SJSA1 (cell line): ENCODE results near the gene ERBB3. TPM values are rescaled to one million over a fixed set of nuclear protein-coding genes. Genes with fewer than 3 reads are reported as not detected.
"Not testable (repeated sequence)": the region's sequence is repeated elsewhere in the genome, so short reads cannot be mapped to it uniquely, and the experiment has no call there.

Experiments
- DNase-seq, 2 experiments: peaks; one replicate each; pipeline ENCODE4 v3.0.0-alpha.2; 2015 to 2020; ENCODE audit warnings: low spot score in 2 of 2, low read depth in 1 of 2
- H3K27ac ChIP-seq: fragments of 250-450 bp; sonication (Bioruptor Pico); 2 replicates; pipeline ENCODE4 v1.5.1; 2020; ENCODE audit warnings: mild to moderate bottlenecking, moderate library complexity
- H3K27me3 ChIP-seq: fragments of 250-450 bp; sonication (Bioruptor Pico); replicated peaks from 2 replicates; pipeline ENCODE4 v1.5.1; 2020; ENCODE audit warnings: mild to moderate bottlenecking, moderate library complexity
- H3K36me3 ChIP-seq: fragments of 250-450 bp; sonication (Bioruptor Pico); 2 replicates; pipeline ENCODE4 v1.5.1; 2020; ENCODE audit warnings: mild to moderate bottlenecking
- H3K4me1 ChIP-seq: fragments of 250-450 bp; sonication (Bioruptor Pico); replicated peaks from 2 replicates; pipeline ENCODE4 v1.6.1; 2021; ENCODE audit warnings: mild to moderate bottlenecking
- H3K4me3 ChIP-seq: fragments of 250-450 bp; sonication (Bioruptor Pico); 2 replicates; pipeline ENCODE4 v1.5.1; 2020; ENCODE audit warnings: mild to moderate bottlenecking
- H3K9me3 ChIP-seq: fragments of 250-450 bp; sonication (Bioruptor Pico); replicated peaks from 2 replicates; pipeline ENCODE4 v1.5.1; 2020; ENCODE audit warnings: mild to moderate bottlenecking
- total RNA-seq: library from RNA; depleted of rRNA; stranded (reverse); fragments of >200 nt; shearing (Covaris generic); gene quantifications from 2 replicates; pipeline ENCODE4 v1.2.3, GENCODE V29; 2014

ERBB3 gene
- total RNA-seq, 1 experiment from 2014 or later = not detected

- not testable (repeated sequence) for H3K4me3 ChIP-seq, H3K27me3 ChIP-seq, H3K9me3 ChIP-seq, H3K36me3 ChIP-seq
- DNase-seq = peak; percentile 36 to 79
- Histone ChIP-seq H3K27ac (peak overlapping the region; percentile 45; the same call in 1 of the 2 replicates), H3K4me1 (peaks cover 18% of the 10 kb centered on the region)
Observed at GRCh38 chr12:56059964-56060363, 20.0 kb upstream of the ERBB3 start.

GRCh38 chr12:56061982-56062381 is 18.0 kb upstream of the ERBB3 start:
- Histone ChIP-seq H3K4me1 (peaks cover 18% of the 10 kb centered on the region), H3K27ac (no peak overlapping the region; the same call in 1 of the 2 replicates), H3K4me3 (no peak overlapping the region), H3K9me3 (no peaks in the 10 kb centered on the region), H3K36me3 (no peaks in the 10 kb centered on the region), H3K27me3 (no peaks in the 10 kb centered on the region)
- peak; percentile 63 to 73 for DNase-seq

- Histone ChIP-seq H3K9me3 (no peaks in the 10 kb centered on the region), H3K27ac (no peak overlapping the region), H3K27me3 (no peaks in the 10 kb centered on the region), H3K4me3 (no peak overlapping the region), H3K4me1 (peaks cover 18% of the 10 kb centered on the region), H3K36me3 (no peaks in the 10 kb centered on the region)
- no peak for DNase-seq
Observed at GRCh38 chr12:56062996-56063395, 17.0 kb upstream of the ERBB3 start.

- H3K4me1 ChIP-seq = no peaks in the 10 kb centered on the region
- DNase-seq = no peak
- no peak overlapping the region for H3K4me3 ChIP-seq
- H3K9me3 ChIP-seq = no peaks in the 10 kb centered on the region
- H3K27me3 ChIP-seq = no peaks in the 10 kb centered on the region
- H3K27ac ChIP-seq = no peak overlapping the region
- no peaks in the 10 kb centered on the region for H3K36me3 ChIP-seq
Observed at GRCh38 chr12:56071648-56072047, 8.3 kb upstream of the ERBB3 start.

GRCh38 chr12:56074396-56074795 is 5.6 kb upstream of the ERBB3 start:
- no peak for DNase-seq

GRCh38 chr12:56077966-56078365 is 2.0 kb upstream of the ERBB3 start:
- H3K27ac ChIP-seq, DNase-seq, H3K27me3 ChIP-seq, H3K4me3 ChIP-seq, H3K9me3 ChIP-seq, H3K36me3 ChIP-seq: not testable (repeated sequence)
- peaks cover 20% of the 10 kb centered on the region for H3K4me1 ChIP-seq

More at GRCh38 chr12:56074396-56074795, 5.6 kb upstream of the ERBB3 start:
- no peaks in the 10 kb centered on the region for H3K9me3 ChIP-seq
- H3K4me1 ChIP-seq = peaks cover 7% of the 10 kb centered on the region
- no peak overlapping the region for H3K4me3 ChIP-seq
- no peaks in the 10 kb centered on the region for H3K27me3 ChIP-seq
- no peaks in the 10 kb centered on the region for H3K36me3 ChIP-seq
- no peak overlapping the region for H3K27ac ChIP-seq

GRCh38 chr12:56078427-56078826 is 1.5 kb upstream of the ERBB3 start:
- Histone ChIP-seq H3K27me3 (peaks cover 6% of the 10 kb centered on the region; the same call in 1 of the 2 replicates), H3K4me1 (peaks cover 20% of the 10 kb centered on the region), H3K27ac (no peak overlapping the region), H3K9me3 (no peaks in the 10 kb centered on the region), H3K4me3 (no peak overlapping the region), H3K36me3 (no peaks in the 10 kb centered on the region)
- no peak for DNase-seq

GRCh38 chr12:56078931-56079722 is 838 bp upstream of the ERBB3 start:
- peaks cover 10% of the 10 kb centered on the region; the same call in 1 of the 2 replicates for H3K27me3 ChIP-seq
- no peak overlapping the region for H3K27ac ChIP-seq
- DNase-seq = peak; percentile 87
- H3K4me1 ChIP-seq = peaks cover 20% of the 10 kb centered on the region
- no peaks in the 10 kb centered on the region for H3K36me3 ChIP-seq
- H3K9me3 ChIP-seq = no peaks in the 10 kb centered on the region
- H3K4me3 ChIP-seq = peak overlapping the region; percentile 41

GRCh38 chr12:56080556-56081138 is 682 bp downstream of the ERBB3 start:
- no peak for DNase-seq
- peaks cover 10% of the 10 kb centered on the region; the same call in 1 of the 2 replicates for H3K27me3 ChIP-seq
- peak overlapping the region; percentile 41; the same call in 1 of the 2 replicates for H3K4me3 ChIP-seq
- no peaks in the 10 kb centered on the region for H3K9me3 ChIP-seq
- H3K4me1 ChIP-seq = peaks cover 20% of the 10 kb centered on the region
- no peak overlapping the region for H3K27ac ChIP-seq
- no peaks in the 10 kb centered on the region for H3K36me3 ChIP-seq

- Histone ChIP-seq H3K4me3 (no peak overlapping the region), H3K36me3 (no peaks in the 10 kb centered on the region), H3K4me1 (peaks cover 20% of the 10 kb centered on the region), H3K9me3 (no peaks in the 10 kb centered on the region), H3K27ac (no peak overlapping the region), H3K27me3 (peaks cover 10% of the 10 kb centered on the region; the same call in 1 of the 2 replicates)
- DNase-seq = no peak
Observed at GRCh38 chr12:56081393-56082347, 1.7 kb downstream of the ERBB3 start.

GRCh38 chr12:56082382-56082781 is 2.4 kb downstream of the ERBB3 start:
- DNase-seq = no peak
- Histone ChIP-seq H3K27ac (no peak overlapping the region), H3K4me1 (peaks cover 20% of the 10 kb centered on the region), H3K4me3 (no peak overlapping the region), H3K9me3 (no peaks in the 10 kb centered on the region), H3K27me3 (peaks cover 10% of the 10 kb centered on the region; the same call in 1 of the 2 replicates), H3K36me3 (no peaks in the 10 kb centered on the region)

- no peaks in the 10 kb centered on the region for H3K36me3 ChIP-seq
- peaks cover 20% of the 10 kb centered on the region for H3K4me1 ChIP-seq
- no peak overlapping the region for H3K27ac ChIP-seq
- no peaks in the 10 kb centered on the region for H3K9me3 ChIP-seq
- peaks cover 10% of the 10 kb centered on the region; the same call in 1 of the 2 replicates for H3K27me3 ChIP-seq
- no peak overlapping the region for H3K4me3 ChIP-seq
- DNase-seq = no peak
Observed at GRCh38 chr12:56082967-56083366, 3.0 kb downstream of the ERBB3 start.

GRCh38 chr12:56084958-56085543 is 5.1 kb downstream of the ERBB3 start:
- H3K36me3 ChIP-seq = no peaks in the 10 kb centered on the region
- no peaks in the 10 kb centered on the region for H3K9me3 ChIP-seq
- no peak overlapping the region for H3K27ac ChIP-seq
- no peak for DNase-seq
- H3K27me3 ChIP-seq = peaks cover 10% of the 10 kb centered on the region; the same call in 1 of the 2 replicates
- peaks cover 6% of the 10 kb centered on the region for H3K4me1 ChIP-seq
- H3K4me3 ChIP-seq = no peak overlapping the region
